ENCODE measurements around the gene TMEM184A. TPM values are rescaled to one million over a fixed set of nuclear protein-coding genes. Genes with fewer than 3 reads are reported as not detected.

The TMEM184A gene
- total and polyA plus RNA-seq, 2 experiments from 2014 or later, result not detected

DNA sequence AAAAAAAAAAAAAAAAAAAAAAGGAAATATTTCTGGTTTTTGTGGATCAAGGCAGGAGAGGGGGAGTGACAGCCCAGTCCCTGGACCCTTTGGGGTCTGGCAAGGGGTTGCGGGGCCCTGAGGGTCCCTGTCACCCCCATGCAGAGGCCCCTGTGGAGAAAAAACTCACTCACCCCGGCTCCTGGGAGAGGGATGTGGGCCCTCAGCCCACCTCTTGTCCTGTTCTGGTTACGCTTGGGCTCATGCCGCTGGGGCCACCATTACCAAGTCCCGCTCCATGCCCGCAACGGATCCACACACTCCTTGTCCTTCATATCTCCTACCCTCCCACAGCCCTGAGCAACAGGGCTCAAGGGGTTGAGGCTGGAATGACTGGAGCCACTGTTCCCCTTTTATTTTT is 1.0 kb upstream of the TMEM184A start:
- H3K4me3 ChIP-seq, result no peak overlapping the region
- no peaks in the 10 kb centered on the region for H3K36me3 ChIP-seq (ENCODE audit: low read depth)
- H3K9me3 ChIP-seq (ENCODE audit: low read depth), result no peaks in the 10 kb centered on the region
- no peaks in the 10 kb centered on the region for H3F3A ChIP-seq (ENCODE audit: insufficient read depth)
- H3K79me2 ChIP-seq (ENCODE audit: insufficient read depth), result no peaks in the 10 kb centered on the region
- no peaks in the 10 kb centered on the region for H3K9me2 ChIP-seq (ENCODE audit: insufficient read depth)
- H4K20me1 ChIP-seq (ENCODE audit: insufficient read depth), result no peaks in the 10 kb centered on the region
- H3K27me3 ChIP-seq (replicated peaks; ENCODE audit: insufficient read depth), result no peaks in the 10 kb centered on the region
- no peak for TF ChIP-seq EZH2 (IDR thresholded peaks at IDR 0.05; ENCODE audit: insufficient read depth, poor library complexity, severe bottlenecking)
- no peak for TF ChIP-seq EZH2phosphoT487 (IDR thresholded peaks at IDR 0.05; ENCODE audit: insufficient read depth, low read depth)
- no peak for DNase-seq
- 88% methylated on average over 6 to 7 of the region's 7 CpGs for WGBS, 2 experiments (ENCODE audit: low coverage in 1 of 2, low lambda C conversion rate in 2 of 2, missing lambda C conversion rate in 2 of 2)
- H3K4me2 ChIP-seq (ENCODE audit: unreplicated experiment), result no peak overlapping the region
- H3K4me1 ChIP-seq (ENCODE audit: insufficient read depth), result peaks cover 11% of the 10 kb centered on the region
- in situ Hi-C loops (cut with MboI), result no loop called here
- no peak overlapping the region for H3K9ac ChIP-seq
- H2AFZ ChIP-seq, result no peak overlapping the region
- no peak overlapping the region for H3K27ac ChIP-seq

DNA sequence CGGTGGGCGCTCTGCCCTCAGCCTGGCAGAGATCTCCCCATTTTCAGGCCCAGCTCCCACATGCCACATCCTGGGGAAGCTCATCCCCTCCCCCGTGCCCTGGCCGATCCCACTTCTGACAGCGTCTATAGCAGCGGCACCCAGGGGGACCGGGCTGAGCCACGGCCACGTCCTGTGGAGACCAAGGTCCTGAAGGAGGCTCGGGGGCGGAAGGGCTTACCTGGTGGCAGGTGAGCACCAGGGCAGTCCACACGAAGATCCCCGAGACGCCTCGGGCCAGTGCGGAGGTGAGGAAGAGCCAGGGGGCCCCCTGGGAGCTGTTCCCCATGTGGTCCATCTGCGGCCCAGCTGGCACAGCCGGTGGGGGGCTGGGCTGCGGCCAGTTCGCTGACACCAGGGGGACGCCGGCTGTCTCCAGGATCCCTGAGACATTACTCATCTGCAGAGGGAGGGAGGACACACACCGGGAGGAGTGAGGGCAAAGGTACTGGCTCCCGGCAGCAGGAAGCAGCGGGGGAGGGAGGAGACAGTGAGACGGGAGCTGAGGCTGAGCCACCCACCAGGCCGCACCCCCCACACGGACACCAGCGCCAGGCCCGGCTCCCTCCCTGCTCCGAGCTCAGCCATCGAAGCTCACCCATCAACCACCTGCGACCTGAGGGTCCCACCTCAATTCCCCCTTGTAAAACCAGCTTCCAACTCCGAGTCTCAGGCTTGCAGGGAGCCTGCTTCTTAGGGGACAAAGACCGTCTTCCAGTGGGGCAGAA is 776 bp downstream of the TMEM184A start:
- TF ChIP-seq EZH2 (IDR thresholded peaks at IDR 0.05; ENCODE audit: insufficient read depth, poor library complexity, severe bottlenecking) (no peak), EZH2phosphoT487 (IDR thresholded peaks at IDR 0.05; ENCODE audit: insufficient read depth, low read depth) (no peak)
- peak overlapping the region; percentile 31; the same call in 1 of the 2 replicates for H3K9ac ChIP-seq
- H3K79me2 ChIP-seq (ENCODE audit: insufficient read depth), result no peaks in the 10 kb centered on the region
- peaks cover 11% of the 10 kb centered on the region for H3K4me1 ChIP-seq (ENCODE audit: insufficient read depth)
- peak overlapping the region; percentile 44 for H2AFZ ChIP-seq
- H3K9me3 ChIP-seq (ENCODE audit: low read depth), result no peaks in the 10 kb centered on the region
- H4K20me1 ChIP-seq (ENCODE audit: insufficient read depth), result no peaks in the 10 kb centered on the region
- H3K4me2 ChIP-seq (ENCODE audit: unreplicated experiment), result peak overlapping the region; percentile 35
- no peaks in the 10 kb centered on the region for H3K9me2 ChIP-seq (ENCODE audit: insufficient read depth)
- H3K27ac ChIP-seq, result no peak overlapping the region
- peak; percentile 86 for DNase-seq
- H3K4me3 ChIP-seq, result no peak overlapping the region
- in situ Hi-C loops (cut with MboI), result no loop called here
- H3F3A ChIP-seq (ENCODE audit: insufficient read depth), result no peaks in the 10 kb centered on the region
- no peaks in the 10 kb centered on the region for H3K36me3 ChIP-seq (ENCODE audit: low read depth)
- H3K27me3 ChIP-seq (replicated peaks; ENCODE audit: insufficient read depth), result no peaks in the 10 kb centered on the region
- 17 to 21% methylated on average over 30 to 35 of the region's 35 CpGs for WGBS, 2 experiments (ENCODE audit: low coverage in 1 of 2, low lambda C conversion rate in 2 of 2, missing lambda C conversion rate in 2 of 2)

DNA sequence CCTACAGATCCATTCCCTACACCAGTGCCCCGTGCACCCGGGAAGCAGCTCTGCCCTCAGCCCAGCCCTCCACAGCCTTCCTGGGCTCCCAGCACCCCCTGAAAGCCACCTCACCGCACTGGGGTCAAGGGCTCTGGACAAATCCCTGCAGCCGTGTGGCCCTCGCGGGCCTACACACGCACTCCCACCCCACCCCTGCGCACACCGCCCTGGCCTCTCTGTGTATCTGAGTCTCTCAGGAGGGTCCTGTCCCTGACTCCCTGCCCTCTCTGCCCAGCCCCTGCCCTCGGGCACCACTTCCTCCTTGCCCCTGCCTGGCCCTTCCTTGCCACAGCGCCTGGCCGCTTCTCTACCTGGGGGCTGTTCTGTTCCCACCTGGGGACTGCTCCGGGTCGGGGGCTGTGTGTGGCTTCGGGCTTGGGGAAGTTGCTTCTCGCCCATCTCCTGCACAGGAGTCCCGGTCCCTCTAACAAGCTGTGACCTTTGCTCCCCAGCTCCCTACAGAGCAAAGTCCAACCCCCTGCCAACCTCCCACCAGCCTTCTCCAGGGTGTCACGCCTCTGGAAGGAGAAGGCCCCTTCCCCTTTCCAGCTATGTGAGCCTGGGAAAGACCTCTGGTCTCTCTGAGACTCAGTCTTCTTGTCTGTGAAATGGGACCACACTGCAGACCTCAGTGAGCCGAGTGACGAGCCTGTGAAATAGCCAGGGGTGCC is 1.5 kb downstream of the TMEM184A start:
- Histone ChIP-seq H3K4me2 (ENCODE audit: unreplicated experiment) (no peak overlapping the region), H3K27ac (no peak overlapping the region), H3K9ac (no peak overlapping the region), H3F3A (ENCODE audit: insufficient read depth) (no peaks in the 10 kb centered on the region), H3K4me1 (ENCODE audit: insufficient read depth) (peaks cover 11% of the 10 kb centered on the region), H3K36me3 (ENCODE audit: low read depth) (no peaks in the 10 kb centered on the region), H3K27me3 (replicated peaks; ENCODE audit: insufficient read depth) (no peaks in the 10 kb centered on the region), H2AFZ (no peak overlapping the region), H3K4me3 (no peak overlapping the region), H4K20me1 (ENCODE audit: insufficient read depth) (no peaks in the 10 kb centered on the region), H3K9me3 (ENCODE audit: low read depth) (no peaks in the 10 kb centered on the region), H3K9me2 (ENCODE audit: insufficient read depth) (no peaks in the 10 kb centered on the region), H3K79me2 (ENCODE audit: insufficient read depth) (no peaks in the 10 kb centered on the region)
- 79 to 86% methylated on average over 17 to 20 of the region's 20 CpGs for WGBS, 2 experiments (ENCODE audit: low coverage in 1 of 2, low lambda C conversion rate in 2 of 2, missing lambda C conversion rate in 2 of 2)
- TF ChIP-seq EZH2 (IDR thresholded peaks at IDR 0.05; ENCODE audit: insufficient read depth, poor library complexity, severe bottlenecking), result no peak
- no peak for TF ChIP-seq EZH2phosphoT487 (IDR thresholded peaks at IDR 0.05; ENCODE audit: insufficient read depth, low read depth)
- DNase-seq, result no peak
- in situ Hi-C loops (cut with MboI), result no loop called here

GRCh38 chr7:1553512-1554210 is 2.3 kb downstream of the TMEM184A start:
- in situ Hi-C loops (cut with MboI), result no loop called here
- Histone ChIP-seq H3K9me3 (ENCODE audit: low read depth) (no peaks in the 10 kb centered on the region), H3K27me3 (replicated peaks; ENCODE audit: insufficient read depth) (no peaks in the 10 kb centered on the region), H3K9ac (no peak overlapping the region), H3K79me2 (ENCODE audit: insufficient read depth) (no peaks in the 10 kb centered on the region), H3K4me3 (no peak overlapping the region), H2AFZ (no peak overlapping the region), H3F3A (ENCODE audit: insufficient read depth) (no peaks in the 10 kb centered on the region), H3K27ac (no peak overlapping the region), H4K20me1 (ENCODE audit: insufficient read depth) (no peaks in the 10 kb centered on the region), H3K9me2 (ENCODE audit: insufficient read depth) (no peaks in the 10 kb centered on the region), H3K36me3 (ENCODE audit: low read depth) (no peaks in the 10 kb centered on the region), H3K4me1 (ENCODE audit: insufficient read depth) (peaks cover 11% of the 10 kb centered on the region), H3K4me2 (ENCODE audit: unreplicated experiment) (no peak overlapping the region)
- TF ChIP-seq EZH2 (IDR thresholded peaks at IDR 0.05; ENCODE audit: insufficient read depth, poor library complexity, severe bottlenecking), result no peak
- TF ChIP-seq EZH2phosphoT487 (IDR thresholded peaks at IDR 0.05; ENCODE audit: insufficient read depth, low read depth), result no peak
- 91 to 93% methylated on average over 28 of the region's 28 CpGs for WGBS, 2 experiments (ENCODE audit: low coverage in 1 of 2, low lambda C conversion rate in 2 of 2, missing lambda C conversion rate in 2 of 2)
- no peak for DNase-seq

Data from GM23248 (cell line).